Skeletal muscle tissue (tissue), 4 donors: ENCODE data around the gene UTY. TPM values are rescaled to one million over a fixed set of nuclear protein-coding genes. Genes with fewer than 3 reads are reported as not detected.

Source experiments
- H3K27ac ChIP-seq: one replicate; pipeline ENCODE4 v1.7.0; 2013; ENCODE audit warnings: mild to moderate bottlenecking, low read depth, low read length, inconsistent platforms
- H3K27me3 ChIP-seq, 3 donors: one replicate each; pipeline ENCODE4 v1.7.0; 2013; ENCODE audit warnings: low read length in 3 of 3; ENCODE audit not compliant: control insufficient read depth in 3 of 3, insufficient read depth in 3 of 3
- H3K36me3 ChIP-seq, 3 donors: one replicate each; pipeline ENCODE4 v1.7.0; 2013; ENCODE audit warnings: low read length in 3 of 3; ENCODE audit not compliant: control insufficient read depth in 3 of 3, insufficient read depth in 3 of 3
- H3K4me1 ChIP-seq, 3 donors: one replicate each; pipeline ENCODE4 v1.7.0; 2013; ENCODE audit warnings: low read length in 3 of 3, mild to moderate bottlenecking in 3 of 3; ENCODE audit not compliant: control insufficient read depth in 3 of 3, insufficient read depth in 3 of 3
- H3K4me3 ChIP-seq, 3 donors: one replicate each; pipeline ENCODE4 v1.7.0; 2013; ENCODE audit warnings: low read length in 3 of 3
- H3K9ac ChIP-seq, 3 donors: one replicate each; pipeline ENCODE4 v1.7.0; 2013; ENCODE audit warnings: low read length in 3 of 3, mild to moderate bottlenecking in 3 of 3, moderate library complexity in 2 of 3, low read depth in 1 of 3
- H3K9me3 ChIP-seq, 3 donors: one replicate each; pipeline ENCODE4 v1.7.0; 2013; ENCODE audit warnings: low read length in 3 of 3; ENCODE audit not compliant: control insufficient read depth in 3 of 3
- total RNA-seq: library from RNA; depleted of rRNA; stranded (reverse); fragments of >200 nt; gene quantifications from one replicate; pipeline ENCODE4 v1.2.3, GENCODE V29; 2014
- donor health status: Osteomylitis.

The UTY gene
- total RNA-seq, 1 donor from 2014 or later: 46.4 TPM

GRCh38 chrY:13416869-13417661 lies 62.8 kb downstream of the UTY start:
- no peaks in the 10 kb centered on the region for H3K9me3 ChIP-seq
- no peak overlapping the region for H3K27ac ChIP-seq
- H3K9ac ChIP-seq: no peak overlapping the region
- H3K4me3 ChIP-seq: no peak overlapping the region
- peaks cover 0 to 14% (median 7%) of the 10 kb centered on the region in 3 donors for H3K4me1 ChIP-seq
- H3K36me3 ChIP-seq: peaks cover 0 to 2% (median 0%) of the 10 kb centered on the region in 3 donors
- H3K27me3 ChIP-seq: no peaks in the 10 kb centered on the region

- peaks cover 0 to 2% (median 0%) of the 10 kb centered on the region in 3 donors for H3K36me3 ChIP-seq
- H3K27me3 ChIP-seq: no peaks in the 10 kb centered on the region
- no peaks in the 10 kb centered on the region for H3K9me3 ChIP-seq
- H3K27ac ChIP-seq: no peak overlapping the region
- H3K4me1 ChIP-seq: peaks cover 0 to 14% (median 7%) of the 10 kb centered on the region in 3 donors
- no peak overlapping the region for H3K9ac ChIP-seq
- H3K4me3 ChIP-seq: no peak overlapping the region
Observed at GRCh38 chrY:13415556-13415955, 64.3 kb downstream of the UTY start.

GRCh38 chrY:13398876-13399275 lies 81.0 kb downstream of the UTY start:
- no peak overlapping the region for H3K9ac ChIP-seq
- no peaks in the 10 kb centered on the region for H3K27me3 ChIP-seq
- H3K4me1 ChIP-seq: no peaks in the 10 kb centered on the region
- H3K9me3 ChIP-seq: no peaks in the 10 kb centered on the region
- H3K27ac ChIP-seq: no peak overlapping the region
- H3K4me3 ChIP-seq: no peak overlapping the region
- no peaks in the 10 kb centered on the region for H3K36me3 ChIP-seq

GRCh38 chrY:13381110-13381683 lies 98.6 kb downstream of the UTY start:
- no peak overlapping the region for H3K27ac ChIP-seq
- no peaks in the 10 kb centered on the region for H3K9me3 ChIP-seq
- no peaks in the 10 kb centered on the region for H3K27me3 ChIP-seq
- no peaks in the 10 kb centered on the region for H3K4me1 ChIP-seq
- H3K36me3 ChIP-seq: no peaks in the 10 kb centered on the region
- H3K4me3 ChIP-seq: no peak overlapping the region
- no peak overlapping the region for H3K9ac ChIP-seq

- Histone ChIP-seq H3K4me1 (no peaks in the 10 kb centered on the region), H3K9me3 (no peaks in the 10 kb centered on the region), H3K9ac (no peak overlapping the region), H3K27ac (no peak overlapping the region), H3K36me3 (peaks cover 0 to 3% (median 0%) of the 10 kb centered on the region in 3 donors), H3K27me3 (no peaks in the 10 kb centered on the region), H3K4me3 (no peak overlapping the region)
Observed at GRCh38 chrY:13370868-13371800, 108.7 kb downstream of the UTY start.

GRCh38 chrY:13370245-13370644 lies 109.6 kb downstream of the UTY start:
- Histone ChIP-seq H3K9me3 (no peaks in the 10 kb centered on the region), H3K4me3 (no peak overlapping the region), H3K9ac (no peak overlapping the region), H3K27me3 (no peaks in the 10 kb centered on the region), H3K27ac (no peak overlapping the region), H3K36me3 (peaks cover 0 to 3% (median 0%) of the 10 kb centered on the region in 3 donors), H3K4me1 (no peaks in the 10 kb centered on the region)

- Histone ChIP-seq H3K4me3 (no peak overlapping the region), H3K4me1 (no peaks in the 10 kb centered on the region), H3K9ac (no peak overlapping the region), H3K9me3 (no peaks in the 10 kb centered on the region), H3K27me3 (no peaks in the 10 kb centered on the region), H3K36me3 (peaks cover 0 to 3% (median 0%) of the 10 kb centered on the region in 3 donors), H3K27ac (no peak overlapping the region)
Observed at GRCh38 chrY:13368513-13368845, 111.4 kb downstream of the UTY start.

GRCh38 chrY:13363641-13364040 lies 116.2 kb downstream of the UTY start:
- Histone ChIP-seq H3K9me3 (no peaks in the 10 kb centered on the region), H3K4me1 (no peaks in the 10 kb centered on the region), H3K9ac (no peak overlapping the region), H3K27ac (no peak overlapping the region), H3K36me3 (peaks cover 0 to 3% (median 0%) of the 10 kb centered on the region in 3 donors), H3K27me3 (no peaks in the 10 kb centered on the region), H3K4me3 (no peak overlapping the region)

- Histone ChIP-seq H3K36me3 (peaks cover 0 to 3% (median 2%) of the 10 kb centered on the region in 3 donors), H3K9me3 (no peaks in the 10 kb centered on the region), H3K27me3 (no peaks in the 10 kb centered on the region), H3K4me1 (no peaks in the 10 kb centered on the region), H3K27ac (no peak overlapping the region), H3K4me3 (no peak overlapping the region), H3K9ac (no peak overlapping the region)
Observed at GRCh38 chrY:13362662-13363061, 117.2 kb downstream of the UTY start.
